ENCODE results near the gene KAZN.

GRCh38 chr1:14827870-14828269 is 229.4 kb downstream of the KAZN start:
- TF ChIP-seq POLR2A (IDR thresholded peaks at IDR 0.05) (no peak), CTCF (IDR thresholded peaks at IDR 0.05) (no peak)

All from testis (tissue), 2 donors.